WTC11 (cell line): ENCODE results near the gene ADI1. TPM values are rescaled to one million over a fixed set of nuclear protein-coding genes. Genes with fewer than 3 reads are reported as not detected.

Experiments
- ATAC-seq: fragments of 200-7000 bp; cut with Tn5 transposase; 2 replicates; pipeline ENCODE4 v1.10.0; 2021; ENCODE audit warnings: mild to moderate bottlenecking, moderate library complexity
- CTCF ChIA-PET: fragments of 300-600 bp; sonication (Branson Sonifier 250); formaldehyde crosslinking; loops from one replicate; lab custom pipeline; 2021; ENCODE audit warnings: antibody characterized with exemption; lab: Charles Lee
- POLR2A ChIA-PET: fragments of 350-600 bp; sonication (Branson Sonifier 250); formaldehyde crosslinking; loops from one replicate; lab custom pipeline; 2021; ENCODE audit warnings: antibody characterized with exemption; lab: Charles Lee
- DNase-seq: peaks from one replicate; pipeline ENCODE4 v3.0.0; 2021; ENCODE audit warnings: low spot score
- H3K27ac Mint-ChIP-seq: 2 replicates; pipeline ENCODE4 v1.8.0; 2021; ENCODE audit warnings: mixed read lengths
- H3K27me3 Mint-ChIP-seq: 2 replicates; pipeline ENCODE4 v1.8.0; 2021; ENCODE audit warnings: low read depth, mild to moderate bottlenecking, moderate library complexity, mixed read lengths
- H3K36me3 Mint-ChIP-seq: 2 replicates; pipeline ENCODE4 v1.8.0; 2021; ENCODE audit warnings: mixed read lengths
- H3K4me1 Mint-ChIP-seq: 2 replicates; pipeline ENCODE4 v1.8.0; 2022; ENCODE audit warnings: mixed read lengths
- H3K4me3 Mint-ChIP-seq: 2 replicates; pipeline ENCODE4 v1.8.0; 2021; ENCODE audit warnings: mild to moderate bottlenecking, moderate library complexity, mixed read lengths
- H3K9me3 Mint-ChIP-seq: 2 replicates; pipeline ENCODE4 v1.8.0; 2021; ENCODE audit warnings: mixed read lengths
- ATF6 ChIP-seq: sonication (generic); formaldehyde crosslinking; IDR thresholded peaks from 2 replicates; pipeline ENCODE4 v1.8.1; 2023; ENCODE audit warnings: mild to moderate bottlenecking, missing genetic modification reagents
- CBFB ChIP-seq: sonication (generic); formaldehyde crosslinking; IDR thresholded peaks from 2 replicates; pipeline ENCODE4 v1.8.1; 2022; ENCODE audit warnings: mild to moderate bottlenecking, low read depth, missing genetic modification reagents
- CREB1 ChIP-seq: sonication (generic); formaldehyde crosslinking; IDR thresholded peaks from 2 replicates; pipeline ENCODE4 v1.8.0; 2023; ENCODE audit warnings: mild to moderate bottlenecking, missing genetic modification reagents
- CREM ChIP-seq: sonication (generic); formaldehyde crosslinking; IDR thresholded peaks from 2 replicates; pipeline ENCODE4 v1.8.1; 2022; ENCODE audit warnings: mild to moderate bottlenecking, missing genetic modification reagents, moderate library complexity
- E2F1 ChIP-seq: sonication (generic); formaldehyde crosslinking; IDR thresholded peaks from 2 replicates; pipeline ENCODE4 v1.8.0; 2022; ENCODE audit warnings: mild to moderate bottlenecking, missing genetic modification reagents
- E2F4 ChIP-seq: sonication (generic); formaldehyde crosslinking; IDR thresholded peaks from 2 replicates; pipeline ENCODE4 v1.8.1; 2022; ENCODE audit warnings: low read depth, mild to moderate bottlenecking, moderate library complexity, missing genetic modification reagents, borderline replicate concordance
- E2F5 ChIP-seq: sonication (generic); formaldehyde crosslinking; IDR thresholded peaks from 2 replicates; pipeline ENCODE4 v1.8.1; 2022; ENCODE audit warnings: mild to moderate bottlenecking, moderate library complexity, missing genetic modification reagents
- ETV6 ChIP-seq: sonication (generic); formaldehyde crosslinking; IDR thresholded peaks from 2 replicates; pipeline ENCODE4 v1.8.1; 2022; ENCODE audit warnings: mild to moderate bottlenecking, missing genetic modification reagents
- FOXK1 ChIP-seq: sonication (generic); formaldehyde crosslinking; IDR thresholded peaks from 2 replicates; pipeline ENCODE4 v1.8.0; 2022; ENCODE audit warnings: mild to moderate bottlenecking, moderate library complexity, missing genetic modification reagents
- HMGA2 ChIP-seq: fragments of 250-450 bp; sonication (Bioruptor Pico); IDR thresholded peaks from 2 replicates; pipeline ENCODE4 v1.4.0; 2021; ENCODE audit warnings: mild to moderate bottlenecking, moderate library complexity
- IRF1 ChIP-seq: sonication (generic); formaldehyde crosslinking; IDR thresholded peaks from 2 replicates; pipeline ENCODE4 v1.8.0; 2023; ENCODE audit warnings: missing genetic modification reagents
- IRF2 ChIP-seq: sonication (generic); formaldehyde crosslinking; IDR thresholded peaks from 2 replicates; pipeline ENCODE4 v1.8.0; 2022; ENCODE audit warnings: low read depth, missing genetic modification reagents, borderline replicate concordance
- NFATC4 ChIP-seq: fragments of 250-450 bp; sonication (Bioruptor Pico); IDR thresholded peaks from 2 replicates; pipeline ENCODE4 v1.9.0; 2021; ENCODE audit warnings: mild to moderate bottlenecking
- NR1H2 ChIP-seq: sonication (generic); formaldehyde crosslinking; IDR thresholded peaks from 2 replicates; pipeline ENCODE4 v1.9.0; 2021; ENCODE audit warnings: mild to moderate bottlenecking, moderate library complexity, missing genetic modification reagents
- PRRX2 ChIP-seq: fragments of 250-450 bp; sonication (Bioruptor Pico); IDR thresholded peaks from 2 replicates; pipeline ENCODE4 v1.8.0; 2021; ENCODE audit warnings: mild to moderate bottlenecking
- STAT6 ChIP-seq: sonication (generic); formaldehyde crosslinking; conservative IDR thresholded peaks from 2 replicates; pipeline ENCODE4 v1.8.1; 2023; ENCODE audit warnings: mild to moderate bottlenecking, low read depth, missing genetic modification reagents, moderate library complexity
- TCF7 ChIP-seq: sonication (generic); formaldehyde crosslinking; IDR thresholded peaks from 2 replicates; pipeline ENCODE4 v1.8.0; 2022; ENCODE audit warnings: mild to moderate bottlenecking, low read depth, missing genetic modification reagents, moderate library complexity
- TEAD1 ChIP-seq: sonication (generic); formaldehyde crosslinking; IDR thresholded peaks from 2 replicates; pipeline ENCODE4 v1.8.0; 2022; ENCODE audit warnings: mild to moderate bottlenecking, missing genetic modification reagents
- TEAD4 ChIP-seq: sonication (generic); formaldehyde crosslinking; IDR thresholded peaks from 2 replicates; pipeline ENCODE4 v1.8.0; 2022; ENCODE audit warnings: mild to moderate bottlenecking, missing genetic modification reagents
- ZBTB43 ChIP-seq: sonication (generic); formaldehyde crosslinking; IDR thresholded peaks from 2 replicates; pipeline ENCODE4 v1.8.1; 2023; ENCODE audit warnings: mild to moderate bottlenecking, missing genetic modification reagents
- ZNF263 ChIP-seq: sonication (generic); formaldehyde crosslinking; IDR thresholded peaks from 2 replicates; pipeline ENCODE4 v1.8.1; 2022; ENCODE audit warnings: low read depth, mild to moderate bottlenecking, moderate library complexity, missing genetic modification reagents
- ZNF281 ChIP-seq: sonication (generic); formaldehyde crosslinking; IDR thresholded peaks from 2 replicates; pipeline ENCODE4 v1.8.0; 2023; ENCODE audit warnings: mild to moderate bottlenecking, missing genetic modification reagents
- ZNF416 ChIP-seq: fragments of 250-450 bp; sonication (Bioruptor Pico); IDR thresholded peaks from 2 replicates; pipeline ENCODE4 v1.9.0; 2021; ENCODE audit warnings: mild to moderate bottlenecking, inconsistent platforms
- total RNA-seq: library from RNA; stranded (reverse); gene quantifications from 3 replicates; pipeline ENCODE4 v1.2.3, GENCODE V29; 2021

The ADI1 gene
- total RNA-seq, 1 experiment from 2014 or later, result 21.4 TPM

- H3K9me3 Mint-ChIP-seq, result peaks cover 25% of the 10 kb centered on the region
- ATAC-seq, result no peak
- CTCF ChIA-PET, result no interaction called here
- TF ChIP-seq TEAD4 (CRISPR knock-in tag) (no peak), IRF1 (CRISPR knock-in tag) (no peak), TEAD1 (CRISPR knock-in tag) (no peak), FOXK1 (CRISPR knock-in tag) (no peak), NR1H2 (CRISPR knock-in tag) (no peak), HMGA2 (no peak), ETV6 (CRISPR knock-in tag) (no peak), ZBTB43 (CRISPR knock-in tag) (no peak), IRF2 (CRISPR knock-in tag) (no peak), PRRX2 (CRISPR knock-in tag) (no peak), ZNF281 (CRISPR knock-in tag) (no peak)
- no peak overlapping the region for H3K4me3 Mint-ChIP-seq
- peaks cover 5% of the 10 kb centered on the region; the same call in 1 of the 2 replicates for H3K27me3 Mint-ChIP-seq
- peaks cover 54% of the 10 kb centered on the region for H3K36me3 Mint-ChIP-seq
- no peak overlapping the region for H3K27ac Mint-ChIP-seq
- POLR2A ChIA-PET, result no interaction called here
- DNase-seq, result no peak
- peaks cover 7% of the 10 kb centered on the region for H3K4me1 Mint-ChIP-seq
Measured at GRCh38 chr2:3513026-3513810, 6.1 kb downstream of the ADI1 start.

GRCh38 chr2:3512086-3512485 lies 7.2 kb downstream of the ADI1 start:
- DNase-seq (no peak), ATAC-seq (no peak)
- Mint-ChIP-seq H3K4me3 (no peak overlapping the region), H3K27ac (no peak overlapping the region), H3K4me1 (no peaks in the 10 kb centered on the region), H3K36me3 (peaks cover 55% of the 10 kb centered on the region), H3K27me3 (peaks cover 5% of the 10 kb centered on the region; the same call in 1 of the 2 replicates), H3K9me3 (peaks cover 25% of the 10 kb centered on the region)
- POLR2A ChIA-PET, result no interaction called here
- CTCF ChIA-PET, result no interaction called here
- no peak for TF ChIP-seq CREB1 (CRISPR knock-in tag)
- TF ChIP-seq STAT6 (CRISPR knock-in tag), result no peak
- no peak for TF ChIP-seq ZNF263 (CRISPR knock-in tag)
- TF ChIP-seq TCF7 (CRISPR knock-in tag), result no peak
- no peak for TF ChIP-seq E2F5 (CRISPR knock-in tag)
- TF ChIP-seq E2F1 (CRISPR knock-in tag), result no peak
- no peak for TF ChIP-seq E2F4 (CRISPR knock-in tag)
- TF ChIP-seq CREM (CRISPR knock-in tag), result no peak
- TF ChIP-seq CBFB, result no peak
- TF ChIP-seq NFATC4, result no peak
- no peak for TF ChIP-seq ZNF416 (CRISPR knock-in tag)
- TF ChIP-seq ATF6 (CRISPR knock-in tag), result no peak
